ENCODE measurements around the gene SEMA3D.

DNA sequence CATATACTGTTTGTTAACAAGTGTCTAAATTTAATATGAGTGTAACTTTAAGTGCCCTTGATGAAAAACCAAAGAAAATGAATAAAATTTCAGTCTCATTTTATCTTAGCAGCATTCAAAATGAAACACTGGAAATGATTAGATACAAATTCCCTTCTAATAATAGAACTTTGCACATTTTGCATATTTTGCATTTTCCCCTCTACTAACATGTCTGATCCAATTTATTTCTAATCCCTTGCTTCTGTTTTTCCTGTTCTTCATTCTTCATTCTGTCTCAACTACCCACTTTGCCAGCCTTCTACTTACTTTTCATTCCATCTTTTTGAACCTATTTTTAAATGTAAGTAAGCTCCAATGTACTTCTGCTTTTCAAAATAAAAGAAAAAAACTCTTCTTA, 42.7 kb upstream of the SEMA3D start:
- TF ChIP-seq, protein P1, sequence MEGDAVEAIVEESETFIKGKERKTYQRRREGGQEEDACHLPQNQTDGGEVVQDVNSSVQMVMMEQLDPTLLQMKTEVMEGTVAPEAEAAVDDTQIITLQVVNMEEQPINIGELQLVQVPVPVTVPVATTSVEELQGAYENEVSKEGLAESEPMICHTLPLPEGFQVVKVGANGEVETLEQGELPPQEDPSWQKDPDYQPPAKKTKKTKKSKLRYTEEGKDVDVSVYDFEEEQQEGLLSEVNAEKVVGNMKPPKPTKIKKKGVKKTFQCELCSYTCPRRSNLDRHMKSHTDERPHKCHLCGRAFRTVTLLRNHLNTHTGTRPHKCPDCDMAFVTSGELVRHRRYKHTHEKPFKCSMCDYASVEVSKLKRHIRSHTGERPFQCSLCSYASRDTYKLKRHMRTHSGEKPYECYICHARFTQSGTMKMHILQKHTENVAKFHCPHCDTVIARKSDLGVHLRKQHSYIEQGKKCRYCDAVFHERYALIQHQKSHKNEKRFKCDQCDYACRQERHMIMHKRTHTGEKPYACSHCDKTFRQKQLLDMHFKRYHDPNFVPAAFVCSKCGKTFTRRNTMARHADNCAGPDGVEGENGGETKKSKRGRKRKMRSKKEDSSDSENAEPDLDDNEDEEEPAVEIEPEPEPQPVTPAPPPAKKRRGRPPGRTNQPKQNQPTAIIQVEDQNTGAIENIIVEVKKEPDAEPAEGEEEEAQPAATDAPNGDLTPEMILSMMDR (IDR thresholded peaks at IDR 0.05), result no peak
- no peak for TF ChIP-seq POLR2A (IDR thresholded peaks at IDR 0.05)
- no peak for TF ChIP-seq EP300 (IDR thresholded peaks at IDR 0.05)

Data from sigmoid colon (tissue), 4 donors.